ENCODE results near the gene NCK2.

Gene NCK2

GRCh38 chr2:105723431-105723830 is 21.3 kb upstream of the NCK2 start:
- H3K4me1 ChIP-seq (ENCODE audit: insufficient read depth, low read length, poor library complexity, severe bottlenecking) = no peaks in the 10 kb centered on the region
- no peaks in the 10 kb centered on the region for H3K27me3 ChIP-seq (ENCODE audit: insufficient read depth, low read length, poor library complexity, severe bottlenecking)
- no peaks in the 10 kb centered on the region for H3K9me3 ChIP-seq (ENCODE audit: insufficient read depth, low read depth, low read length)
- H3F3A ChIP-seq (ENCODE audit: low read depth) = no peaks in the 10 kb centered on the region
- H3K9me2 ChIP-seq (replicated peaks; ENCODE audit: low read depth, low read length) = no peaks in the 10 kb centered on the region
- no peaks in the 10 kb centered on the region for H3K36me3 ChIP-seq (ENCODE audit: insufficient read depth, low read length)
- H2AFZ ChIP-seq (ENCODE audit: low read length) = no peak overlapping the region
- TF ChIP-seq EZH2phosphoT487 (IDR thresholded peaks at IDR 0.05; ENCODE audit: borderline replicate concordance) (no peak), CTCF (conservative IDR thresholded peaks at IDR 0.05; ENCODE audit: low read length) (no peak)
- H3K9ac ChIP-seq (ENCODE audit: low read depth, low read length, poor library complexity, severe bottlenecking) = no peak overlapping the region
- H4K20me1 ChIP-seq (ENCODE audit: insufficient read depth, low read length, poor library complexity, severe bottlenecking) = no peaks in the 10 kb centered on the region
- H3K79me2 ChIP-seq (ENCODE audit: insufficient read depth, low read length) = no peaks in the 10 kb centered on the region
- H3K4me2 ChIP-seq (ENCODE audit: low read depth, low read length, poor library complexity, severe bottlenecking) = no peak overlapping the region
- no peak overlapping the region for H3K4me3 ChIP-seq (ENCODE audit: low read length, poor library complexity, severe bottlenecking)

GRCh38 chr2:105725388-105725787 is 19.3 kb upstream of the NCK2 start:
- no peak for TF ChIP-seq CTCF (conservative IDR thresholded peaks at IDR 0.05; ENCODE audit: low read length)
- no peak for TF ChIP-seq EZH2phosphoT487 (IDR thresholded peaks at IDR 0.05; ENCODE audit: borderline replicate concordance)
- H3K4me3 ChIP-seq (ENCODE audit: low read length, poor library complexity, severe bottlenecking) = no peak overlapping the region
- H3K79me2 ChIP-seq (ENCODE audit: insufficient read depth, low read length) = no peaks in the 10 kb centered on the region
- no peaks in the 10 kb centered on the region for H3K9me2 ChIP-seq (replicated peaks; ENCODE audit: low read depth, low read length)
- H3K36me3 ChIP-seq (ENCODE audit: insufficient read depth, low read length) = no peaks in the 10 kb centered on the region
- no peaks in the 10 kb centered on the region for H3K4me1 ChIP-seq (ENCODE audit: insufficient read depth, low read length, poor library complexity, severe bottlenecking)
- H3K9ac ChIP-seq (ENCODE audit: low read depth, low read length, poor library complexity, severe bottlenecking) = no peak overlapping the region
- no peak overlapping the region for H2AFZ ChIP-seq (ENCODE audit: low read length)
- no peak overlapping the region for H3K4me2 ChIP-seq (ENCODE audit: low read depth, low read length, poor library complexity, severe bottlenecking)
- H4K20me1 ChIP-seq (ENCODE audit: insufficient read depth, low read length, poor library complexity, severe bottlenecking) = no peaks in the 10 kb centered on the region
- no peaks in the 10 kb centered on the region for H3K27me3 ChIP-seq (ENCODE audit: insufficient read depth, low read length, poor library complexity, severe bottlenecking)
- no peaks in the 10 kb centered on the region for H3F3A ChIP-seq (ENCODE audit: low read depth)
- H3K9me3 ChIP-seq (ENCODE audit: insufficient read depth, low read depth, low read length) = no peaks in the 10 kb centered on the region

GRCh38 chr2:105730170-105730569 is 14.5 kb upstream of the NCK2 start:
- no peaks in the 10 kb centered on the region for H3K79me2 ChIP-seq (ENCODE audit: insufficient read depth, low read length)
- no peaks in the 10 kb centered on the region for H3K36me3 ChIP-seq (ENCODE audit: insufficient read depth, low read length)
- no peaks in the 10 kb centered on the region for H3K9me2 ChIP-seq (replicated peaks; ENCODE audit: low read depth, low read length)
- no peaks in the 10 kb centered on the region for H4K20me1 ChIP-seq (ENCODE audit: insufficient read depth, low read length, poor library complexity, severe bottlenecking)
- H2AFZ ChIP-seq (ENCODE audit: low read length) = no peak overlapping the region
- no peak overlapping the region for H3K4me2 ChIP-seq (ENCODE audit: low read depth, low read length, poor library complexity, severe bottlenecking)
- no peak overlapping the region for H3K4me3 ChIP-seq (ENCODE audit: low read length, poor library complexity, severe bottlenecking)
- no peak overlapping the region for H3K9ac ChIP-seq (ENCODE audit: low read depth, low read length, poor library complexity, severe bottlenecking)
- TF ChIP-seq EZH2phosphoT487 (IDR thresholded peaks at IDR 0.05; ENCODE audit: borderline replicate concordance) = no peak
- TF ChIP-seq CTCF (conservative IDR thresholded peaks at IDR 0.05; ENCODE audit: low read length) = no peak
- H3K27me3 ChIP-seq (ENCODE audit: insufficient read depth, low read length, poor library complexity, severe bottlenecking) = no peaks in the 10 kb centered on the region
- no peaks in the 10 kb centered on the region for H3K9me3 ChIP-seq (ENCODE audit: insufficient read depth, low read depth, low read length)
- H3K4me1 ChIP-seq (ENCODE audit: insufficient read depth, low read length, poor library complexity, severe bottlenecking) = peaks cover 19% of the 10 kb centered on the region
- H3F3A ChIP-seq (ENCODE audit: low read depth) = no peaks in the 10 kb centered on the region

Measured in Loucy (cell line).